Rectal smooth muscle tissue (tissue), 1 donor: ENCODE data around the gene GOPC.

Experiments
- H3K27ac ChIP-seq: one replicate; pipeline ENCODE4 v1.7.0; 2013; ENCODE audit warnings: low read depth, low read length, inconsistent platforms
- H3K27me3 ChIP-seq: one replicate; pipeline ENCODE4 v1.7.0; 2013; ENCODE audit warnings: low read length; ENCODE audit not compliant: control insufficient read depth, insufficient read depth
- H3K36me3 ChIP-seq: one replicate; pipeline ENCODE4 v1.7.0; 2013; ENCODE audit warnings: low read length; ENCODE audit not compliant: control insufficient read depth, insufficient read depth
- H3K4me1 ChIP-seq: one replicate; pipeline ENCODE4 v1.7.0; 2013; ENCODE audit warnings: low read length; ENCODE audit not compliant: control insufficient read depth, insufficient read depth
- H3K4me3 ChIP-seq: one replicate; pipeline ENCODE4 v1.7.0; 2013; ENCODE audit warnings: low read length
- H3K9ac ChIP-seq: one replicate; pipeline ENCODE4 v1.7.0; 2013; ENCODE audit warnings: low read length

Gene GOPC

GRCh38 chr6:117590447-117590846 is 11.9 kb downstream of the GOPC start:
- Histone ChIP-seq H3K36me3 (peaks cover 3% of the 10 kb centered on the region), H3K9ac (no peak overlapping the region), H3K4me3 (no peak overlapping the region), H3K27ac (no peak overlapping the region), H3K27me3 (no peaks in the 10 kb centered on the region), H3K4me1 (no peaks in the 10 kb centered on the region)

DNA sequence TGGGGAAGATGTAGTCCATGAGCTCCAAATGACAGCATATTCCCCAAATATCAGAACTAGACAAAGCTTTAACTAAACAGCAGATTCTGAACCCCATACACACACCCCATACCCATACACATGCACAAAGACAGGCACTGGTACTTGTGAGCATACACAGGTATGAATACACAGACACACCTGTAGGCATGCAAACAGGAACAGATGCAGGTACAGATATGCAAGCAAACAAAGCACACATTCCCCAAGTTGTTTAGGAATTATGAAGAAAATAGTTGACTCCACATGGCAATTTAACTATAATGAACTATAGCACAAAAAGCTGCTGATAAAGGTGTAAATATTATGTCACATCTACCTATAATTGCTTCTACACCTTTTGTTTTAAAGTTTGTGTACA is 16.7 kb downstream of the GOPC start:
- Histone ChIP-seq H3K4me1 (no peaks in the 10 kb centered on the region), H3K36me3 (peaks cover 3% of the 10 kb centered on the region), H3K27ac (no peak overlapping the region), H3K9ac (no peak overlapping the region), H3K4me3 (no peak overlapping the region), H3K27me3 (no peaks in the 10 kb centered on the region)

- Histone ChIP-seq H3K4me3 (no peak overlapping the region), H3K27me3 (no peaks in the 10 kb centered on the region), H3K36me3 (peaks cover 7% of the 10 kb centered on the region), H3K9ac (no peak overlapping the region), H3K27ac (no peak overlapping the region), H3K4me1 (no peaks in the 10 kb centered on the region)
These were observed 28.1 kb downstream of the GOPC start for GRCh38 chr6:117574198-117574597.

- no peaks in the 10 kb centered on the region for H3K27me3 ChIP-seq
- peaks cover 9% of the 10 kb centered on the region for H3K36me3 ChIP-seq
- no peak overlapping the region for H3K4me3 ChIP-seq
- H3K4me1 ChIP-seq, result no peaks in the 10 kb centered on the region
- no peak overlapping the region for H3K27ac ChIP-seq
- H3K9ac ChIP-seq, result no peak overlapping the region
These were observed 29.2 kb downstream of the GOPC start for GRCh38 chr6:117573006-117573680.

- no peak overlapping the region for H3K9ac ChIP-seq
- H3K4me1 ChIP-seq, result no peaks in the 10 kb centered on the region
- no peak overlapping the region for H3K27ac ChIP-seq
- H3K4me3 ChIP-seq, result no peak overlapping the region
- peaks cover 14% of the 10 kb centered on the region for H3K36me3 ChIP-seq
- no peaks in the 10 kb centered on the region for H3K27me3 ChIP-seq
These were observed 33.4 kb downstream of the GOPC start for GRCh38 chr6:117568831-117569410.

- H3K4me3 ChIP-seq, result no peak overlapping the region
- no peak overlapping the region for H3K9ac ChIP-seq
- no peak overlapping the region for H3K27ac ChIP-seq
- no peaks in the 10 kb centered on the region for H3K27me3 ChIP-seq
- H3K36me3 ChIP-seq, result peaks cover 14% of the 10 kb centered on the region
- H3K4me1 ChIP-seq, result no peaks in the 10 kb centered on the region
These were observed 34.1 kb downstream of the GOPC start for GRCh38 chr6:117568247-117568646.

GRCh38 chr6:117564681-117565080 is 37.6 kb downstream of the GOPC start:
- Histone ChIP-seq H3K4me3 (no peak overlapping the region), H3K36me3 (peaks cover 14% of the 10 kb centered on the region), H3K27ac (no peak overlapping the region), H3K4me1 (no peaks in the 10 kb centered on the region), H3K27me3 (no peaks in the 10 kb centered on the region), H3K9ac (no peak overlapping the region)

DNA sequence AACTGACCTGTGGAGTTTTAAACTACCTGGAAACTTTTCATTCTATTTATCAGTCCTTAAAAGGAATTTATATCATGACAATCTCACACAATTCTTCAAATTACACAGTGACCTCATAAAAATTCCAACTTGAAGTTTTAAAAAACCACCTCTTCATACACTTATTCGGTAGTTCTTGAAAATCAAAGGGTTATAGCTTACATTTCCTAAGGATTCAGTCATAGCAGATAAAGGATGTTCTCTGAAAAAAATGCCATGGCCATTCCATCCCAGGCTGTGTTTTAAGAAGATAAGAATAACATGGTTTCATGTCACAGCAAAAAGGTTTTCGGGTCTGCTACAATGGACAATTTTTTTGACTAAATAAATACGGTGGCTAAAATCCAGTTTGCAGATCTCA is 41.2 kb downstream of the GOPC start:
- H3K27me3 ChIP-seq, result no peaks in the 10 kb centered on the region
- H3K9ac ChIP-seq, result no peak overlapping the region
- H3K4me1 ChIP-seq, result no peaks in the 10 kb centered on the region
- no peak overlapping the region for H3K27ac ChIP-seq
- no peak overlapping the region for H3K4me3 ChIP-seq
- peaks cover 6% of the 10 kb centered on the region for H3K36me3 ChIP-seq

- Histone ChIP-seq H3K27me3 (no peaks in the 10 kb centered on the region), H3K9ac (no peak overlapping the region), H3K4me1 (no peaks in the 10 kb centered on the region), H3K27ac (no peak overlapping the region), H3K36me3 (peaks cover 3% of the 10 kb centered on the region), H3K4me3 (no peak overlapping the region)
These were observed 43.0 kb downstream of the GOPC start for GRCh38 chr6:117559299-117559698.

DNA sequence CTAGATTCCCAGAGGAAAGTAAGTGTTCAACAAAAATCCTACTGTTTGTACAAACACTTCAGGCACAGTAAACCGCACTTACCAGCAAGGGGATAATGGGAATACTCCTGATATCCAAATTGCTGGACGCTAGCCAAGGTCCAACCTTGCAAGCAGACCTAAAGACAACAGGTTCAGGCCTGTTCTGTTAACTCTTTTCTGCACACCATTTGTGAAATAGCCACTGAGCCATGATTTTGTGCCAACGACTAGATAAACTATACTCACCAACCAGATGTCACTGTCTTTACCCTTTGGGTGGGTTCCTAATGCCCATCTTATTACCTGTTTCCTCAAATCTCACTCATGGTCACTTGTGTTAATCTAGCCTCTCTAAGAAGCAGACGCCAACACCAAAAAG is 43.5 kb downstream of the GOPC start:
- H3K27ac ChIP-seq, result no peak overlapping the region
- H3K36me3 ChIP-seq, result peaks cover 3% of the 10 kb centered on the region
- no peak overlapping the region for H3K4me3 ChIP-seq
- H3K9ac ChIP-seq, result no peak overlapping the region
- H3K4me1 ChIP-seq, result no peaks in the 10 kb centered on the region
- H3K27me3 ChIP-seq, result no peaks in the 10 kb centered on the region

- no peak overlapping the region for H3K27ac ChIP-seq
- H3K4me1 ChIP-seq, result no peaks in the 10 kb centered on the region
- peaks cover 3% of the 10 kb centered on the region for H3K36me3 ChIP-seq
- no peaks in the 10 kb centered on the region for H3K27me3 ChIP-seq
- H3K4me3 ChIP-seq, result no peak overlapping the region
- H3K9ac ChIP-seq, result no peak overlapping the region
These were observed 44.4 kb downstream of the GOPC start for GRCh38 chr6:117557951-117558350.

DNA sequence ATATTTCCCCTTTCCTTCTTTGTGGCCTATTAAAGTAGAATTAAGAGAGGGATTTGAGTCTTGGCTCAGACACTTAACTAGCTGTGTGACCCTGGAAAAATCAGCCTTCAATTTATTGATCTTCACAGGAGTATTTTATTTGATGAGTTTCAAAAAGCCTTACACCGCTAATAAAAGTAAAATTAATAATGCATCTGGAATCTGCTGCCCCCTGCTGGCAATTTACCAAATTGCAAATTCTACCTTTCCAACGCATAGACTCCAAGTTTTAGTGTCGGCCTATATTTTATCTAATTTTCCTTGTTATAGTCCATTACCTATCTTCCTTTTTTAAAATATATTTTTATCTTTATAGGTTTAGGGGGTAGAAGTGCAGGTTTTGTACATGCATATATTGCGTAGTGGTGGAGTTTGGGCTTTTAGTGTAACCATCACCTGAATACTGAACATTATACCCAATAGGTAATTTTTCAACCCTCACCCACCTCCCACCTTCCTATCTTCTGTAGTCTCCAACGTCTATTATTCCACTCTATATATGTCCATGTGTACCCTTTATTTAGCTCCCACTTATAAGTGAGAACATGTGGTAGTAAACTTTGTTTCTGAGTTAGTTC is 46.3 kb downstream of the GOPC start:
- Histone ChIP-seq H3K27ac (no peak overlapping the region), H3K27me3 (no peaks in the 10 kb centered on the region), H3K4me1 (no peaks in the 10 kb centered on the region), H3K36me3 (peaks cover 3% of the 10 kb centered on the region), H3K9ac (no peak overlapping the region), H3K4me3 (no peak overlapping the region)
